GM19240 (cell line): Measurements from ENCODE around the gene HACL1.
A peak's percentile ranks its signal among the peaks of the same experiment; 100 is the strongest.

ENCODE experiments used
- DNase-seq: peaks from one replicate; pipeline ENCODE4 v3.0.0; 2011; ENCODE audit warnings: low spot score; ENCODE audit not compliant: insufficient read length

The HACL1 gene

DNA sequence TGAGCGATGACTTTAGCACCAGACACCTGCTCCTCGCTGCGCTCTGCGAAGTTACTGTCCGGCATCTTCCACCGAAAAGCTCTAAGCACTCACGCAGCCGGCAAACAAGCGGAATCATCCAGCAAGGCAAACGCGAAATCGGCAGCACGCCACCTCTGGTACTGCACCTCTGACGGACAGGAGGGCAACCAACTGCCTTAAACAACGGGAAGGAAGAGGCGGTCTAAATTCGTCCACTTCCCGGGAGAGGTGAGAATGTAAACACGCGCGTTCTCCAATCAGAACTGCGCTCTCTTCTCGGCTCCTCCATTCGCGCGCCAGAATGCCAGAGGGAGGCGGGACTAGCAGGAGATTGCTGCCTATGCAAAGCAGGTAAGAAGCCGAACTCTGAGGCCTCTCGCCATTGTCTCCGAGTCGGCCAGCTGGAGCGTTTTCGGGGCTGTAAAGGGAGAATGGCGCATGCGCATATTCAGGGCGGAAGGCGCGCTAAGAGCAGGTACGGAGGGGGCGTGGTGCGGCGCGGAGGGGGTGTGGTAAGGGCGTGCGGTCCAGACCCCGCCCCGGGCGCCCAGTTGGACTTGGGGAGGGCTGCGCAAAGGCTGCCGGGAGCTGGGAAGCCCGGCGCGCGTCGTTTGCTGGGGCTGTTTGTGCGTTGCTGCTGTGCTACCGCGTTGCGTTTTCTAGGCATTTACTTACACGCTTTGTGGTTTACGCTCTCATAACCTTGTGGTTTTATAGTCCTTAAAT, at the start of gene HACL1, which contains the start of gene BTD:
TSS of gene HACL1 (minus strand) at position 171 of the 747 bp plus-strand sequence. CDS start at position 65, 106 bp downstream.
TSS of gene BTD (plus strand) at position 347 of the 747 bp plus-strand sequence. CDS start 33,695 bp downstream, outside the sequence.
- DNase-seq, result peak; percentile 75

DNA sequence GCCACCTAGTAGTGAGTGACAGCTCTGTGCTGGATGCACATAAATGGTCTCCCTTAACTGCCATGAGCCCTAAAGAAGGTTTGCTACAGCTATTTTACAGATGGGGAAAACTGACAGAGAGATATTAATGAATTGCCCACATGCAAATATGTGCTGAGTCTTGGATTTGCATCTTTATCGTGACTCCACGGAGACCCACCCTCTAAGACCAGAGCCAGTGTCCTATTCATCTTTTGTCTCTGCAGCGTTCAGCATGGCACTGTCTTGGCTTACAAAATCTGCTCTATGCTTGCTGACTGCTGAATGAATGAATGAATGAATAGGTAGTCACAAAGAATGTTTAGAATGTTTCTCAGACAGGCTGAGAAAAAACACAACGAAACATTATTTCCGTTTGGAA, 48.5 kb upstream of the HACL1 start:
- DNase-seq, result no peak

DNA sequence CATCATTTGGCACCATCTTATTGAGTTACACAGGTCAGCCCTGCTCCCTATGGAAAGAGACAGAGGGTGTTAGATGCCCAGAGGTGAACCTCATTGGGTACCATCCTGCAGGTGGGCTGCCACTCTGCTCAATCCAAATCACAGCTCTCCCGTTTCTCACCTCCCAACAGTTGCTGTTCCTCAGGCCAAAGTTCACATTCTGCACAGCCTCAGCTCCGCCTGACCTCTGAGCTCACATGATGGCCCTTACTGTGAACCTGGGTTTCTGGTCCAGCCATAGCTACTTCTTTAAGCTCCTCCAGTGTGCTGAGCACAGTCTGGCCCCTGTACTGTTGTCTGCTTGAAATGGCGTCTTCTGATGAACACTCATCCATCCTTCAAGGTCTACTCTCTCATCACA, 48.0 kb upstream of the HACL1 start:
- DNase-seq, result no peak

DNA sequence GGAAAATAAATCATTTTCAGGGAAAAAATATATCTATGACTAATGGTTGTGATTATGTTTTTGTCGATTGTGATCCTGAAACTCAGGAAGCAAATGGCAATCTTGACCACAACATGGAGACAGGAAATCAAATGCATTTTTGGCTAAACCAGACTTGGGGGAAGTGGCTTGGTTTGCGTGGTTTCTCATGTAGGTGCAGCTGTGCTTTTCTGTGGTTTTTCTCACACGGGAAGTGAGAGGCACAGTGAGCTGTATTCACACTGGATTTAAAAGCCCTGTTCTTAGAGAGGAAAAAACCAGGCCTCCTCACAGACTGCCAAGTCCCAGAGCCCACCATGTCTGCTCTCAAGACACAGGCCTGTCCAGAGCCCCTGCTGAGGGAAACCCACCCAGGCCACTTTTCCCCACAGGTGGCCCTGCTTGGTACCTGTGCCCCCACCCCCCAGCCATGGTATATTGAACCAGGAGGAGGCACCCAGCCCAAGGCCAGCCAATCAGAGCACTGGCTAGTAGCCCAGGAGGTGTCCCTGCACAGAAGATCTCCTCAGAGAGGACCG, 46.3 kb upstream of the HACL1 start:
- no peak for DNase-seq

DNA sequence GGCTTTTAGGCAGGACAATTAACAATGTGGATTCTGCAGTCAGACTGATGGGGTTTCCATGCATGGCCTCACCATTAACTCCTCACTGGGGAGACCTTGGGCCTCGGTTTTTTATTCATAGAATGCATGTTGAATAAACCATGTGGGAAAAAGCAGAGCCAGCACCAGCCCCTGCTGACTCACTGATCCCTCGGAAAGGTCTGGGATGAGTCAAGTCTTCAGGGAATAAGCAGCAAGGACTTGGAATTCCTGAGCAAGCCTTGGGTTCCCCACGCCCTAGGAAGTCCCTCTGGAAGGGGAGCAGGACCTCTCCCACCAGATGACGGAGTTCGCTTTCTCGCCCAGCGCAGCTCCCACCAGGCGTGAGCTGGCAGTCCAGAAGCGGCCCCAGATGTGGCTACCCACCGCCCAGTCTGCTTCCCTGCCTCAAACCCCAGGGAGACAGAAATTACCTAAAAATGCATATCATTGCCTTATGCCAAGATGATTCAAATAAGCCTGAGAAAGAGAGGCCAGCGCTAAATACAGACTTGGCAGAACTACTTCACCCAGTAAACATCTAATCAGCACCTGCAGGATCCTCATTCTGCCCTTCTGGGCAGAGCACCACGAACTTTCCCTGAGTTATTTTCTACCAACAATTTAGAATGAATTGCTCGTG, 45.6 kb upstream of the HACL1 start:
- no peak for DNase-seq

DNA sequence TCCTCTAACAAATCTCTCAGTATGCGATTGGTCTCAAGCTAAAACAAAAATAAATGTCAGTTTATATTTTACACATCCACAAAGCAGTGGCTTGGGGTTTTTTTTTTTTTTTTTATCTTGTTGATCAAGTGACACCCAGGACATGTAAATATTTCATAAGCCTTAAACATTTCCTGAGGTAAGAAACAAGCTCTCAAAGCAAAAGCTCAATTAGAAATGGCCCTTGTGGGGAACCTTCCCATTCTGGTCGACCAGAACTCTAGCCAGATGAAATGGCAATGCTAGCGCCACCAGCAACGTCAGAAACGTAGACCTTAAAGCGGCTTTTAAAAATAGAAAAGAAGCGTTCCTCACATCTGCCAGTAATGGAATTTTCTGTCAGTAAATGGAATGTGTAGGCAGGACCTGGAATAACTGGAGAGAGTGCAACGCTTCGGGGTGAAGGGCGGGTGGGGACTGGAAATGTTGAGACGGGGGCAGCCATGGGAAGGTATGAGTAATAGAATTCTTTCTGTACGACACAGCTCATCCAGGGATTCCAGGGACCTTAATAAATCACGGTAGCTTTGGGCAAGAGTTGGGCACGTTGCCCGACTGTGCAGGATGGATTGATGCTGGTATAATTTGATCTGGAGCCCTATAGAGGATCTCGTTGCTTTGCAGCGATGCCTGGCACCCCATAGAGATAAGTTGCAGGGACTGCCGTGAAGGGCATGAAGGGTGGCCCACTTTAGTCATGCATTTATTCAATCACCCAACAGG, 44.6 kb upstream of the HACL1 start:
- no peak for DNase-seq

DNA sequence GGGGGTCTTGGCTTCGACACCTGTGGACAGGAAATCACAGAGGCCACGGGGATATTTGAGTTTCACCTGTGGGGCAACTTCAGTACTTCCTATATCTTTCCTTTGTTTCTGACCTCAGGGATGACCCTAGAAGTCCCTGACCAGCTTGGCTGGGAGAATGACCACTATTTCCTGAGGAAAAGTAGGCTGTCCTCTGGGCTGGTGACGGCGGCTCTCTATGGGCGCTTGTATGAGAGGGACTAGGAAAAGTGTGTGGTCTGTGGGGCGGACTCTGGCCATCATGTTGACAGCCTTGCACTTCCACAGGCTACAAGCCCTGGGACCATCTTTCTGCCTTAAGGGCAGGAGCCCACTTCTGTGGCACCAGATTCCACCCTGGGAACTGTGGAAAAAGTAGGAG, 43.9 kb upstream of the HACL1 start:
- no peak for DNase-seq

DNA sequence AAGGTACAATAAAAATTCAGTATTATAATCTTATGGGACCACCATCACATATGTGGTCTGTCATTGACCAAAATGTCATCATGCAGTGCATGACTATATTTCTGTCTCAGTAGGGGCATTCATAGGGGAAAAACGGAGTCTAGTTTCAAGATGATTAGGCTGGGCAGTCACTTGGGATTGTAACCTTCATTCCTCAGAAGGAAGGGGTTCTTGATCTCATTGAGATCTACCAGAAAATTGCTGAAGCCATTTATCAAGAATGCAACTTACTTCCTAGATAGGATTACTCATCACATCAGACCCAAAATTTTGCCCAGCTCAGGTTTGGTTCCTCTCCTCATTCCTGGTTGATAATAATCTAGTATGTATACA, 37.5 kb upstream of the HACL1 start:
- no peak for DNase-seq

DNA sequence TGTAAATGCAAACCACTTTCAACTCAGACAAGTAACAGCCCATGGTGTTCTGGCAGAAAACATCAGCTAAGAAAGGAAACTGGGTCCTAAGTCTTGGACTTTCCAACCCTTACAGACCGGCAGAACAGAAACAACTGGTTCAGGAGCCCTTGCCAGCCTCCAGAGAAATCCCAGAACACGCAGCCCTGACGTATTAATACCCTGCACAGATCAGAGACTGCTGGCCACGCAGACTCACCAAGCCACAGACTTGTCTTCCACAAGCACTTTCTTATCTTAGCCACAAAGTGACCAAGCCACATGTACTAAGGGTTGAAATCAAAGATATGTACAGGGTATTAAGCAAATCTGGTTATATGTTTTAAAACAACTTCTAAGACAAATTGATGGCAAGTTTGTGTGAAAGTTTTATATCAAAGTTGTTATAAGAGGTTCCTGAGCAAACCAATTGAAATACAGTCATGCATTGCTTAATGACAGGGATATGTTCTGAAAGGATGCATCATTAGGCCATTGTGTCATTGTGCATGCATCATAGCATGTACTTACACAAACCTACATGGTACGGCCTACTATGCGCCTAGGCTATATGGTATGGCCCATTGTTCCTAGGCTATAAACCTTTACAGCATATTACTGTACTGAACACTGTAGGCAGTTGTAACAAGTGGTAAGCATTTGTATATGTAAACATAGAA, 37.0 kb upstream of the HACL1 start:
- no peak for DNase-seq

DNA sequence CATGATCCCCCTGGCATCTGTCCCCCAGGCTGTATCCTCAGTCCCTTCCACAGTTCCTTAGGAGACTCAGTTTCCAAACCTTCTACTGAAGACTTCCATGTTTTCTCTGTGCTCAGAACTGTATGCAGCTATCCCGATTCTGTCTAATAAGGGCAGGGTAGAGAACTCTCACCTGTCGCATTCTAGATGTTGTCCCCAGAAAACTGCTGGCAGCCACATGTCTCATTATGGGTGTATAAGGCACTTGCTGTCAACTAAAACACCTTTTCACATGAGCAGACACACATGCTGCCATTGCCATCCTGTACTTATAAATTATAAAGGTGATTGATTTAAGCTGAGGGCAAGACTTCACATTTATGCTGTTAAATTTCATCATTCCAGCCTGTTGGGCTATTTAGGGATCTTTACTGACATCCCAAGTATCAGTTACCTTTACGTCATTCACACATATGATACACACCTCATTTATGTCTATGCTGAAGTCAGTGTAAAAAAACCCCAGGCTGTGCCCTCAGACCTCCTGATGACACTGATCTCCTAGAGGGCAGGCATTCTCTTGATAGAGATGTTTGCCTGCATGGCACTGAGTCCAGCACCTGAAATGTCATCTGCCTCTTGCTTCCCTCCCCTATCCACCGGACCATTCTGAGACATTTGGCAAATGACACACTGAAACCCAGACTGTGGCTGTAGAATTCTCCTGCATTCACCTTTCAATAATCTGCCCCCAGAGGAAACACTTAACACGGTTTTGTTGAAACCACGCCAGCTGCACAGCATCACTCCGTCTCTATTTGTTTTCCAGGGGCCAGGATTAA, 36.0 kb upstream of the HACL1 start:
- DNase-seq, result no peak

DNA sequence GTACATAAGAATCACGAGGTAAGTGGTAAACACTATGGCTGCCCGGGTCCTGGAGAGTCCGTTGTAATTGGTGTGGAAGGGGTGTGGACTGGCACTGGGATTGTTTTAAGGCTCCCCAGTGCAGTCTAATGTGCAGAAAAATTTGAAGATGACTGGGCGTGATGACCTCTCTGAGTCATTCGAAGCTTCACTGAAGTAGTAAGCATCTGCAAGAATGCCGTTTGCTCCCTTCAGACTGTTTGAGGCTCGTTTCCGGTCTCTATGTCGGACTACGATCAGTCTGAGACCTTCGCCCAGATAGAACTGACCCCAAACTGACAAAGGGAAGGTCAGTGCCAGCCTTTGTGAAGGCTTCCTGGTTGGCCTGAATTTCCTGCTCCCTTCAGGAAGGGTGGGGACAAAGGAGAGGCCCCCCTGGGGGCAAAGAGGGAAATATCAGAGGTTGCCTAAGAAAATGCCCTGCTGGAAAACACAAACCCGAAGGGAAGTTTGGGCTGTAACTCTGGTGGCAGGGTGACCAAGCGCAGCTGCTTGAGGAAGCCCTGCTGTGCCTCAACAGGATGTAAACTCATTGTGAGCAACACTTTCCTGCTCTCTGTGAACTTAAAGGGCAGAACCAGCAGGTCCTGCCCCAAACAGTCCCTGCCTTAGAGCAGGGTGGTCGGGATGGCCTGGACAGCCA, 34.8 kb upstream of the HACL1 start:
- no peak for DNase-seq

DNA sequence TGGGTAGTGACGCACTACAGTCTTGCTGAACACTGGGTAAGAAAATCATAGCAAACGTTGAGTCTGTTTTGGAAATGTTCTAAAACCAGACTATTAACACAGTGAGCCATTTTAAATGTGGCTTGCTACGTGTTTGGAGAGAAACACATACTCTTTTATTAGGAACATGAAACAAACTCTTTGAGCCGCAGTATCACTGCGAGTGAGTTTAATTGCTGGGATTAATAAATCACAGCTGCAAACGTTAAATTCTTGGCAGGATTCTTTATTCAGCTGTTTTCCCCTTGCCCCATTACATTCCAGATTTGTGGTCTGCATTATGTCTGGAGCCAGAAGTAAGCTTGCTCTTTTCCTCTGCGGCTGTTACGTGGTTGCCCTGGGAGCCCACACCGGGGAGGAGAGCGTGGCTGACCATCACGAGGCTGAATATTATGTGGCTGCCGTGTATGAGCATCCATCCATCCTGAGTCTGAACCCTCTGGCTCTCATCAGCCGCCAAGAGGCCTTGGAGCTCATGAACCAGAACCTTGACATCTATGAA, 33.8 kb upstream of the HACL1 start:
- DNase-seq, result no peak

DNA sequence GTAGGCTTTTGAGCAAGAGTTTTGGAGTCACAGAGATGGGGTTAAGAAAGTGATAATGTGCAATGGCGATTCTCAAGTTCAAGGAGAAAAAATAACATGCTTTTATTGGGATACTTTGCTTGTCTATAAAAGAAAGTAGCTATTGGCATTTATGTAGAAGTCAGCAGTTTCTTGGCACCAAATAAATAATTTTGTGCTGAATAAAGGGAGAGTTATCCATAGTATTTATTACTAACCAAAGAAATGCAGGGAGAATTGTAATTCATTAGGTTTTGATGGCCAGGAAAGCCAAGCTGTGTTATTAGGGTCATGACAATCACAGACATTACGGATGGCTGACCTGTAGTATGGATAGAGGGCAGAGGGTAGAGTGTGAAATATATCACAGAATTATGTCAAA, 33.3 kb upstream of the HACL1 start:
- DNase-seq, result no peak

DNA sequence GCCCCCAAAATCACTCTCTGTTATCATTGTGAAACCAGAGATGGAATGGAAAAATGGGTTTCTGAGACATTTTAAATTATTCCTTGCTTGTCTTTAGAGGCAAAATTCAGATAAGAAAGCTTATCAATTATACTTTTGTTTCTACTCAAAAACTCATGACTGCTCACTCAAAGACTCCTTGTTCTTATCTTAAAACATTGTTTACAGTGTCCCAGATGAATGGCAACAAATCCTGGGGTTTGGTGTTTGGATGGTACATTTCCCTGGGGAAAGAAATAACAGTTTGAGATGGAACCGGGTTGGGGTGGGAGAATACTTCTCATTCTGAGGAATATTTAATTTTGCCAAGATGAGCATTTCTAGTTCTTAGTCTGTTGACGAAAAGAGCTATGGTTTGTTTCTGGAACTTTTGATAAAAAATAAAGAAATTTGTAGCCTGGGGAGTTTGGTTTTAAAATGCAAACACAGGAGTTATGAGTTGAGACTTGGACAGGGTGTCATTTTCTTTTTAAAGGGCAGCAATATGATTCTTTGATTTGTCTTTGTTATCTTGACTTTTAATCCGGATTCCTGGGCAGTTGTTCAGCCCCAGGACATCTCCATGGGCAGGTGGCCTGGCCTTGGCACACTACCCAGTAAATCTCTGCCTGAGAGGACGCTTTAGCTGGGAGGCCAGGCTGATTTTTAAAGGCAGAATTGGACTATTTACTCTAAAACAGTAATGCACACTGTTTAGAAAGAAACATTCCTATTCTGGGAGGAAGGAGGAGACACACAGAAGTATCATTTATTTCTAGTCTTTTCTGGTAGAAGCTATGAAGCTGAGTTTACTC, 32.6 kb upstream of the HACL1 start:
- DNase-seq, result no peak

DNA sequence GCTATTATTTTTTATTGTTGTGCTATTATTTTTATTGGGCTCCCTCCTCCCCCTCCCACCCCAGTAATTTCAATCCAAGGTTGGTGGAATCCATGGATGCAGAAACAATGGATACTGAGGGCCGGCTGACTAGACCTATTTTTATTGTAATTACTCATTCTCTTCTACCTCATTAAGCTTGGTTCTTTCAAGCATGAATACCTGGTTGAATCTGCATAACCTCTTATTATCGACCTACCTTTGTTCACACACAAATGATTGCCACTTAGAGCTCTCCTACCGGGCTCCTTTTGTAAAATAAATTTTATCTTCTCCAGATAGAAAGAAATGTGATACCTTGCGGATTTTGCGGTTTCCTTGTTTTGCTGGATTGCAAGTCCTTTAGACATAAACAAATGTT, 31.8 kb upstream of the HACL1 start:
- DNase-seq, result no peak

DNA sequence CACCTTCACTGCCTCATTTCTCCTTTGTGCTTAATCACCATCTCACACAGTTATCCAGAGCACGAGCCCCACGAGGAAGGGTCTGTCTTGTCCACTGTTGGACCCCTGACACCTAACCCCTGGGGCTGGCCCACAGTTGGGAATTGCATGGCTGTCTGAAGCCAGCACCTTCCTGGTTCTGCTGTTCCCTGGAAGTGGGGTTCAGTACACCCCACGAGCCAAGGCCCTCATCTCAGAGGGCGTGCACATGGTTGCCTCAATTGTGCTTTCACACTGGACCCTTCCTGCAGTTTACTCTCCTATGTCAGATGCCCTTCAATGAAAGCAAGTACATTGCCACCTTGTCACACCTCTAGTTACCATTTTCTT, 30.8 kb upstream of the HACL1 start:
- no peak for DNase-seq

DNA sequence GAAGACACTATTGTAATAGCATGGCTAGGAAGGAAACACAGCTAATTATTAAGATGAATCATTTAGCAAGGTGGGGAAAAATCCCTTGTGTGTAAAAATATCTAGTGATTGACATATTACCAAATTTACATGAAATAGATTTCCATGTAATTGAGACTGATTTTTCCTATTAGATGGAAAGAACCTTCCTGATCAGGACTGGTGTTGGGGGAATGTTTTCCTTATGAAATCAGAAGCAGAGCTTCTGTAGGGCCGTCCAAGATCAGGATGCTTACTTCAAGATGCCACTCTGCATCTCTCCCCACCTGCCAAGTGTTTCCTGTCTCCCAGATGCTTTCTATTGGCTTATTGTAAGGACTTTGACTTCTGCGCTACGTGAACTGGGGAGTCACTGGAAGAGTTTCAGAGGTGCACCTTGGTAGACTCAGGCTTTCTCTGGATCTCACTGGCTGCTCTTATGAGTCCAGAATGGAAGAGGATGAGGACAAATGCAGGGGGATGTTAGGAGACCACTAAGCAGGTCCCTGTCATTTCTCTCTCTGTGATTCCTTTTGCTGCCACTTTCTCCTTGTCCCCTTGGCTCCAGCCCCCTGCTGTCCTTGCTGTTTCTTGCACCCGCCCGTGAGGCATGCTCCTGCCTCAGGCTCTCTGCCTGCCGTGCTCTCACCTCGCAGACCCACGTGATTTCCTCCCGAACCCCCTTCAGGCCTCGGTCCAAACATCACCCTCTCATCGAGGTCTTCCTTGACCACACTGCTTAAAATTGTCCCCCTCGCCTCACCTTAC, 30.2 kb upstream of the HACL1 start:
- DNase-seq, result no peak
